WI38 (cell line): ENCODE measurements around the gene SNX21.

Experiments used
- H3K4me3 ChIP-seq: 2 replicates; pipeline ENCODE4 v1.5.1; 2011; ENCODE audit warnings: low read depth, mild to moderate bottlenecking, control low read depth, low read length
- CTCF ChIP-seq: IDR thresholded peaks from 2 replicates; pipeline ENCODE4 v1.5.1; 2012; ENCODE audit warnings: low read depth, mild to moderate bottlenecking, control low read depth, low read length

SNX21 gene

GRCh38 chr20:45861221-45862075, 27.8 kb downstream of the SNX21 start:
- no peak for TF ChIP-seq CTCF
- no peak overlapping the region for H3K4me3 ChIP-seq

GRCh38 chr20:45863543-45864470, 30.2 kb downstream of the SNX21 start:
- no peak overlapping the region for H3K4me3 ChIP-seq
- no peak for TF ChIP-seq CTCF

- no peak for TF ChIP-seq CTCF
- no peak overlapping the region for H3K4me3 ChIP-seq
Measured at GRCh38 chr20:45866454-45866853, 32.9 kb downstream of the SNX21 start.

GRCh38 chr20:45867136-45867818, 33.7 kb downstream of the SNX21 start:
- H3K4me3 ChIP-seq, result no peak overlapping the region
- TF ChIP-seq CTCF, result no peak

- H3K4me3 ChIP-seq, result no peak overlapping the region
- no peak for TF ChIP-seq CTCF
Measured at GRCh38 chr20:45867819-45868176, 34.2 kb downstream of the SNX21 start.

GRCh38 chr20:45872626-45873025, 39.0 kb downstream of the SNX21 start:
- no peak for TF ChIP-seq CTCF
- H3K4me3 ChIP-seq, result no peak overlapping the region
